PFSK-1 (cell line): ENCODE measurements around the gene CTCF.

Source experiments
- POLR2AphosphoS5 ChIP-seq: IDR thresholded peaks from 2 replicates; pipeline ENCODE4 v1.6.1; 2012; ENCODE audit warnings: low read depth, mild to moderate bottlenecking, control low read depth, low read length, moderate library complexity
- SIN3A ChIP-seq: IDR thresholded peaks from 2 replicates; pipeline ENCODE4 v1.6.1; 2012; ENCODE audit warnings: mild to moderate bottlenecking, low read length, moderate library complexity, borderline replicate concordance; ENCODE audit not compliant: insufficient read depth
- TAF1 ChIP-seq: IDR thresholded peaks from 2 replicates; pipeline ENCODE4 v1.6.1; 2012; ENCODE audit warnings: low read length, control low read depth, borderline replicate concordance; ENCODE audit not compliant: insufficient read depth

DNA sequence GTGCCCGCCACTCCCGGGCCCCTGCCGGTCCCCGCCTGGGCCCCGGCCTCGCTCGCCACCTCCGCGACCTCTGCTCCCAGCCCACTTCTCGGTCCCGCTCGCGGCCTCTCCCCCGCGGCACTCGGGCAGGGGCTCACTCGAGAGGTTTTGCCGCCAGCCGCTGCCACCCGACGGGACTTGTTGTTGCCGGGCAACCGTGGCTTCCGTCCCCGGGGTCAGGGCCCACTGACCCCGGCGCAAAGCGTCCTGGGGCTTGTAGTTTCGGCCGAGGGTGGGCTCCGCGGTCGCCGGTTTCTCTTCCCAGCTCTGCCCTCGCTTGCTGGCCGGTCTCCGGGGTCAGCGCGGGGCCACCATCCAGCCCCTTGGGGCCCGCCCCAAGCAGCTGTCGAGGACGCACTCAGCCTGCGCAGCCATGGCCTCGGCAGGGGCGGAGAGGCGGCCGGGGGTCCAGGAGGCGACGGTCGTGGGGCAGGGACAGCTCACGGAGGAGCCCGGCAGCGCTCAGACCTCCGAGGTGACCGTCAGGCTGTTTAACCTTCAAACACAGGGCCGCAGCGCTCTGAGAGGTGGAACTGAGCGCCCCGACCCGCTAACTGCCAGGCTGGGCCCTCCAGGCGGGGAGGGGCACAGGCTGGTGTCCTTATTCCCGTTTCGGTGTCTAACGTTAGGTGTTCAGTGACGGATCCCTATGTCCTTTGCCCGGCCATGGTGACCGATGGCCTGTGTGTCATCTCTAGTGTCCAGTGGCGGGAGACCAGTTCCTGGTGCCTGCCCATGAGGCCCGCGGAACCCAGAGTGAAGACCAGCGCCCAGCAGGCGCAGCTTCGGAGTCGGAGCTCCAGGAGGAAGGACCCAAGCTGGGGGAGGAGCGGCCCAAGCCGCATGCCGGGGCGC lies 104.5 kb downstream of the CTCF start, which contains the start of the genes C16orf86 and ENKD1:
- TF ChIP-seq SIN3A: no peak
- no peak for TF ChIP-seq TAF1
- TF ChIP-seq POLR2AphosphoS5: no peak
